Stimulated activated CD8-positive, alpha-beta memory T cell treated with anti-CD3 and anti-CD28 coated beads, Interleukin-15, amount 100 ng/mL, for 24 hours (primary cell): ENCODE data around the gene IL36RN.
A peak's percentile ranks its signal among the peaks of the same experiment; 100 is the strongest.
"Not testable (repeated sequence)": the region's sequence is repeated elsewhere in the genome, so short reads cannot be mapped to it uniquely, and the experiment has no call there.

ENCODE experiments used
- DNase-seq: peaks from one replicate; pipeline ENCODE4 v3.0.0-alpha.2; 2020; ENCODE audit warnings: low read depth

IL36RN gene

GRCh38 chr2:113075030-113075429, 16.0 kb downstream of the IL36RN start:
- DNase-seq = no peak

GRCh38 chr2:113075600-113075999, 16.6 kb downstream of the IL36RN start:
- DNase-seq = no peak

- DNase-seq = no peak
These were observed 18.1 kb downstream of the IL36RN start for GRCh38 chr2:113076954-113077669.

GRCh38 chr2:113077921-113078320, 18.9 kb downstream of the IL36RN start:
- no peak for DNase-seq

- no peak for DNase-seq
These were observed 19.4 kb downstream of the IL36RN start for GRCh38 chr2:113078350-113078839.

GRCh38 chr2:113079131-113079530, 20.1 kb downstream of the IL36RN start:
- no peak for DNase-seq

GRCh38 chr2:113080134-113080533, 21.1 kb downstream of the IL36RN start:
- DNase-seq = peak; percentile 19

GRCh38 chr2:113081488-113082210, 22.7 kb downstream of the IL36RN start:
- DNase-seq = no peak

GRCh38 chr2:113083296-113083695, 24.3 kb downstream of the IL36RN start:
- DNase-seq = no peak

GRCh38 chr2:113084249-113085000, 25.4 kb downstream of the IL36RN start:
- no peak for DNase-seq

GRCh38 chr2:113085542-113085941, 26.5 kb downstream of the IL36RN start:
- DNase-seq = no peak

- no peak for DNase-seq
These were observed 29.4 kb downstream of the IL36RN start for GRCh38 chr2:113088213-113088992.

- DNase-seq = no peak
These were observed 30.9 kb downstream of the IL36RN start for GRCh38 chr2:113089916-113090315.

- DNase-seq = no peak
These were observed 32.4 kb downstream of the IL36RN start for GRCh38 chr2:113091231-113091896.

GRCh38 chr2:113092864-113093612, 34.0 kb downstream of the IL36RN start:
- no peak for DNase-seq

GRCh38 chr2:113093613-113093977, 34.6 kb downstream of the IL36RN start:
- DNase-seq = no peak

- not testable (repeated sequence) for DNase-seq
These were observed 37.3 kb downstream of the IL36RN start for GRCh38 chr2:113096306-113096705.

GRCh38 chr2:113096842-113097618, 38.0 kb downstream of the IL36RN start:
- DNase-seq = not testable (repeated sequence)

GRCh38 chr2:113098041-113098440, 39.0 kb downstream of the IL36RN start:
- DNase-seq = no peak

GRCh38 chr2:113098532-113098931, 39.5 kb downstream of the IL36RN start:
- no peak for DNase-seq
